ENCODE results near the gene NUP210L. TPM values are rescaled to one million over a fixed set of nuclear protein-coding genes. Genes with fewer than 3 reads are reported as not detected.
A peak's percentile ranks its signal among the peaks of the same experiment; 100 is the strongest.

The NUP210L gene
- total RNA-seq, 1 donor from 2014 or later = 0.30 TPM

DNA sequence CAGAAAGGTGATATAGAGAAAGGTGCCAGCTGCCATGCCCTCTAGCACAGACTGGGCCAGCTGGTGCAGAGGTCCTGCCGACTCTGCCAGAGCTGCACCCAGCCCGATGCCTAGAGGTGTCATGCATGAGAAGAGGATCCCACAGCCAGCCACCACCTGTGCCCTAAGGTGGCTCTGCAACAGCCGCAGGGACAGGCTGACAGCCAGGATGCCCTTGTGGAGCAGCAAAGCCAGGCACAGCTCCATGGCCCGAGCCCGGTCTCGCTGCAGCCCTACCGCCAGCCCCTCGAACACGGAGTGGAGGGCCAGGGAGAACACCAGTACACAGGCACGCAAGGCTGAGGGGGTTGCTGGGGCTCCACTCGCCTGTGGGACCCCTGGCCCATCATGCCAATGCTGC, 194.7 kb downstream of the NUP210L start:
- ATAC-seq (no peak), DNase-seq (ENCODE audit: missing footprints) (no peak)
- intact Hi-C loops (cut with DNase I) = no loop called here

GRCh38 chr1:153959454-153959853, 195.4 kb downstream of the NUP210L start:
- intact Hi-C loops (cut with DNase I) = loop anchor here (5.0 kb wide), 1 partner anchor 162 kb away; no protein-coding TSS in a partner anchor
- ATAC-seq (no peak), DNase-seq (ENCODE audit: missing footprints) (no peak)

- intact Hi-C loops (cut with DNase I) = loop anchor here (5.0 kb wide), 1 partner anchor 162 kb away; no protein-coding TSS in a partner anchor
- no peak for ATAC-seq
- DNase-seq (ENCODE audit: missing footprints) = no peak
Observed at GRCh38 chr1:153958961-153959260, 196.0 kb downstream of the NUP210L start.

- intact Hi-C loops (cut with DNase I) = loop anchor here (5.0 kb wide), 1 partner anchor 161 kb away; no protein-coding TSS in a partner anchor
- ATAC-seq = peak; percentile 91
- peak; percentile 100 for DNase-seq (ENCODE audit: missing footprints)
Observed at GRCh38 chr1:153958111-153958960, 196.5 kb downstream of the NUP210L start, which contains the start of gene CRTC2. Gene CRTC2 (minus strand): TSS chr1:153958612. CDS start chr1:153958497, 115 bp downstream.

- intact Hi-C loops (cut with DNase I) = loop anchor here (5.0 kb wide), 1 partner anchor 160 kb away; no protein-coding TSS in a partner anchor
- ATAC-seq (no peak), DNase-seq (ENCODE audit: missing footprints) (no peak)
Observed at GRCh38 chr1:153957744-153958110, 197.1 kb downstream of the NUP210L start.

DNA sequence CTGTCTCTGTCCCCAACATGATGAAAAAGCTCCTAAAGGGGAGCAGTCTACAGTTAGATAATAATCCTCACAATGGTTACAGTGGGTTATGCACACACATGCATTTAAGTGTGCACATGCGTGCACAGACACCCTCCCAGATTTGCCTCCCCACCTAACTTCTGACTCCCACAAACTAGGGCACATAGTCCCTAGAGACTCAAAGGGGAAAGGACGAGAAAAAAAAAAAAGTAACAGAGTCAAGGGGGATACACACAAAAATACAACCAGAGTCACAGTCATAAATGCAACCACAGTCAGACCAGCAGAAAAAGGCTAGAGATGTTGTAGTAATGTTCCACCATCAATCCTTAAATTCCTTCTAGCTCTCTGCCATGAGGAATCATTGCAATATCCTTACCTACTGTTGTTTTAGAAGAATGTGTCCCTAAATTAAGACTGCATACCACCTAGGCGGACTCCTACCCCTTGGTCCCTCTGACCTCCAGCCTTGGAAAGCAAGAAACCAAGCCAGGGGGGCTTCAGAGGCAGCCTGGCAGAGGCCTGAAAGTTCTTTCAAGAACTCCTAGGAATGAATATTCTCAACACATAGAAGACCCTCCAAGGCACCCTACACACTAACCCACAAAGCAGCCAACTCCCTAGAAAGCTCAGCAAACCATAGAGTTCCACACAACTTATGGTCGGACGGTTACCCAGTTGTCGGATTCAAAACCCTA, 197.7 kb downstream of the NUP210L start:
- no peak for ATAC-seq
- peak; percentile 11 for DNase-seq (ENCODE audit: missing footprints)
- intact Hi-C loops (cut with DNase I) = loop anchor here (5.0 kb wide), 1 partner anchor 160 kb away; no protein-coding TSS in a partner anchor

- intact Hi-C loops (cut with DNase I) = loop anchor here (5.0 kb wide), 1 partner anchor 158 kb away; no protein-coding TSS in a partner anchor
- ATAC-seq (no peak), DNase-seq (ENCODE audit: missing footprints) (no peak)
Observed at GRCh38 chr1:153954826-153955225, 200.0 kb downstream of the NUP210L start.

DNA sequence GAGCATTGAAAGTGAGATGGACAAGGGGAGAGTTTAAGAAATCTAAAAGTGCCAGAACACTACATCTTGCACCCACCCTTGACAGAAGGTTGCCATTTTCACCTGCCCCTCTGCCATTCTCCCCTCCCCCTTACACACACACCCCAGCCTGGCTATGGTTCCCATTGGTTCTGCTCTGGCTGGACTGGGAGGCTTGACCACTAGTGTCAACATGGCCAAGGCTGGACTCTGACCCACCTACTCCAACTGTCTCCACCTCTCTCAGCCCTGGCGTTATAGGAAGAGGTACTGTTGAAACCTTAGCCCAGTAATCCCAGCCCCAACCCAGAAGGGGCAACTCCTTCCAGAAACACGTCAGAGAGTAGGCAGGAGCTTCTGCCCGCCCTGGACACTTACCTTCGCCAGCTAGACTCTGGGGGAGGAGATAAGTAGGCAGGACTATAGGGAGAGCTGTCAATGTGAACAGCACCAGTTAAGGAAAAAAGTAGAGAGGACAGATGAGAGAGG, 201.0 kb downstream of the NUP210L start:
- intact Hi-C loops (cut with DNase I) = no loop called here
- DNase-seq (ENCODE audit: missing footprints) (no peak), ATAC-seq (no peak)

- no peak for DNase-seq (ENCODE audit: missing footprints)
- no peak for ATAC-seq
- intact Hi-C loops (cut with DNase I) = no loop called here
Observed at GRCh38 chr1:153951801-153952200, 203.1 kb downstream of the NUP210L start.

DNA sequence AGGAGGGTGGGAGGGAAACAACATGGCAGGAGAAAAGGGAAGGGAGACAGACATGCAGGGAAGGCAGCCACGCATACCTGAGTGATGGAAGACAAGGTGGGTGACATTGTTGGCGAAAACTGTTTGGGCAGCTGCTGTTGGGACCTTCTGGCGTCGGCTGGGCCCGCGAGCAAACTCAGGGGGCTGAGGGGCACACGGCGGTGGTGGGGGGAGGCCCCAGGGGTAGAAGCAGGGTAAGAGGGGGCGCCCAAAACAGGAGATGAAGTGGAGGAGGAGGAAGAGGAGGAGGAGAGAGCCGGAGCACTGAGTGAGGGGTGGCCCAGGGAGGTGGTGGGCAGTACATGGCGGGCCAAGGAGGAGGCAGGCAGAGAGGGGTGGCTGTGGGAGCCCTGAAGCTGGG, 203.7 kb downstream of the NUP210L start:
- no peak for DNase-seq (ENCODE audit: missing footprints)
- intact Hi-C loops (cut with DNase I) = no loop called here
- ATAC-seq = no peak

DNA sequence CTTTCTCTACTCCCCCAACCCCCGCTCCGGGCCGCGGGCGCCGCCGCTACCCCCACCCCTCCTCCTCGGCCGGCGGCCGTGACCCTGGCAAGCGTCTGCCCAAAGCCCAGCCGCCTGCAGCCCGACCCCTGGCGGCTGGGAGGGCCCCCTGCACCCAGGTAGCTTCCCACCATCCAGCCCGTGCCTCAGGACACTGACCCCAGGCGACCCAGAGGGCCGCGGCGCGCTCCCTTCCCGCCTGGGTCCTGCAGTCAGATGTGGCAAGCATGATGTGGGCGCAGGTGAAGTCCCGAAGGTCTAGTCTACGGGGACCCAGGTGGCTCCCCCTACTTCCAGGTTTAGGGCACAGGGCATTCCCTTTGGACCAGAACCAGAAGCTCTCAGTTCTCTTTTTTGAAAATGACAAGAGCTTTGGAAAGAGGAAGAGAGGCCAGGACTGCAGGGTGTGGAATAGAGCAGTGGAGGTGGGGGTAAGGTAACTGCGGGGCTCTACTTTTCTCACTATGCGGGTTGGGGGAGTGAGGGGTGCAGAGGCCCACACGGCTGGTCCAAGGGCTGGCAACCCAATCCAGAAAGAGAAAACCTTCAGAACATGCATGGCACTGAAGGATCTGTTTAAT, 208.1 kb downstream of the NUP210L start, which contains the start of gene DENND4B:
Gene DENND4B, minus strand, starts transcription at position 97 of the 620 bp plus-strand sequence. CDS start 2,344 bp downstream, outside the sequence.
- intact Hi-C loops (cut with DNase I) = loop anchor here (1.0 kb wide), 2 partner anchors 23 to 40 kb away; partner anchors contain the start of gene RAB13
- DNase-seq (ENCODE audit: missing footprints) = peak; percentile 93
- peak; percentile 76 for ATAC-seq

DNA sequence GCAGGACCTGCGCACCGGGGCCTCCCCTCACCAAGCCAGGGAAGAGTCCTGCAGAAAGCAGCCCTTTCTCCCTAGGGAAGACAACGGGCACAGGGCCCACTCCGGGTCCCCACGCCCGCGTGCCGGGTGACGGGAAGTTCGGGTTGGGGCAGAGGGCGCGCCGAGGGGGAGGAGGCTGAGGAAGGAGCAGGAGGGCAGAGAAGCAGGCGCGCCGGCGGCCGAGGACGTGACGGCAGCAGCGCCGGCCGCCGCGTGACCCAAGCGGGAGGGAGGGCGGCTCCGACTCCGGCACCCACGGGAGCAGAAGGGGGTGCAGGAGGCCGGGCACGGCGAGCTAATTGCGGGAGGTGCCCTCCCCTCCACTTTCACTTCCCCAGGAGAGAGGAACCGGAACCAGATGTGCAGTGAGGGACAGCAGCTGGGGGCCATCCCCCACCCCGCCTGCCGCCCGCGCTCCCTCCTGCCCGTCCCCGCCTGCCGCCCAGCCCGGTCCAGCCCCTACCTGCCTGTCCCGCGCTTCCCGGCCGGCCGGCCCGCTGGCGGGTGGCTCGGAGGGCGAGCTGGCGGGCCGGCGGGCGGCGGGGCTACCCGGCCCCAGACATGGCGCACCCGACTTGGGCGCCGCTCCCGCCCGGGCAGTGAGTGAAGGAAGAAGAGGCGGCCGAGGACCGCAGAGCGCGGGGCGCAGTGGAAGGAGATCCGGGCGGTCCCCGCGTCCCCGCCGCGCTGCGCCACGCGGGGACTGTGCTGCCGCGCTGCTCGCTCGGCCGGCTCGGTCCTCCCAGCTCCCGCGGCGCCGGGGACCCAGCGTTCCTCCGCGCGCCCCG, 208.9 kb downstream of the NUP210L start:
- ATAC-seq = peak; percentile 84
- intact Hi-C loops (cut with DNase I) = loop anchor here (1.0 kb wide), 2 partner anchors 23 to 40 kb away; partner anchors contain the start of gene RAB13

GRCh38 chr1:153945131-153945794, 209.6 kb downstream of the NUP210L start:
- peak; percentile 90 for DNase-seq (ENCODE audit: missing footprints)
- ATAC-seq = peak; percentile 51
- intact Hi-C loops (cut with DNase I) = no loop called here

More for the DNA sequence above, 208.9 kb downstream of the NUP210L start:
- peak; percentile 97 for DNase-seq (ENCODE audit: missing footprints)

DNA sequence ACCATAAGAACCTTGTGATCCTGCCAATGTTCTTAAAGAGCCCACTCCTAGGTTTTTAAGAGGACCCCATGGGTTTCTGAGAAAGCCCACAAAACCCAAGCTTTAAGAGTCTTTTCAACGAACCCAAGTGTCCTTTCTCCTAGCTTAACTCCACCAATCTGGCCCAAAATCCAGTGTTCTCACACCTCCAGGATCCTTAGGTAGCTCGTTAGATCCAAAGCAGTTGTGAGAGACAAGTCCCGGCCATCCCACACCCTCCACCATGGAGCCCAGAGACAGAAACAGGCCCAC, 210.1 kb downstream of the NUP210L start:
- no peak for DNase-seq (ENCODE audit: missing footprints)
- ATAC-seq = no peak
- intact Hi-C loops (cut with DNase I) = no loop called here

DNA sequence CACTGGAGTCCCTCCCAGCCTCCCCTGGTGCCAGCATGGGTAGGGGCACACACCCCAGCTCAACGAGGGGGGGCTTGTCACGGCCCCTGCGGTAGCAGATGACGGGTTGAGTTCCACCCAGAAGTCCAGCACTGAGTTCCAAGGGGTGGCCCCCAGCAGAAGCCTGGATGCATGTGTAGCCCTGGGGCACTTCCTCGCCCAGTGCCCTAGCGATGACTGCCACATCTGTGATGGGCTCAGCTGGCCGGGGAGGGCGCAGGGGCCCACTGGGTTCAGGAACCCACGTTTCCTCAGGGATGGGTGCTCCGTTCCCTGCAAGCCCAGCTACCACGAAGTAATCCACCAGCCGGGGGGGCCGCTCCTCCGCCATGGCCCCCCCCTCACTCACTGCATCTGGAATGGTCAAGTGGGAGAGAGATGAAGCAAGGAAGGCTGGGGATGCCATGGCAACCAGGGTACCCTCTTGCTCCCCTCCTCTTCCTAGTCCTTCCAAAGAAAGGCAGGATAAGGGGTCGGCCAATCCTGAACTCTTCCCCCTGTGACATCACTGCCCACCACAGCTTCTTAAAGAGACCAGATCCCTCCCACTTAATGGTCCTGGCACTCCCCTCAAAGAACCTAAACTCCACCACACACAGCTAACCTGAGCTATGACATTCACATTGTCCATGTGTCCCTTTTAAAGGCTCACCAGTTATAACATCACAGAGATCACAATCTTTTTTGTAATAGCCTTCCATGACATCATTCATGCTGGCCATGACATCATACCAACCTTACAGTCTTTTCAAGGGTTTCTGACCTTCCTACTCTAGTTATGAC, 210.7 kb downstream of the NUP210L start:
- DNase-seq (ENCODE audit: missing footprints) = no peak
- intact Hi-C loops (cut with DNase I) = no loop called here

GRCh38 chr1:153942766-153943549, 211.9 kb downstream of the NUP210L start:
- DNase-seq (ENCODE audit: missing footprints) = no peak
- intact Hi-C loops (cut with DNase I) = no loop called here

More for the DNA sequence above, 210.7 kb downstream of the NUP210L start:
- no peak for ATAC-seq

More at GRCh38 chr1:153942766-153943549, 211.9 kb downstream of the NUP210L start:
- ATAC-seq = no peak

All from Right ventricle myocardium inferior (tissue), 1 donor.